H1 (cell line): Measurements from ENCODE around the gene PLPPR1. TPM values are rescaled to one million over a fixed set of nuclear protein-coding genes. Genes with fewer than 3 reads are reported as not detected.

Experiments
- CTCF ChIA-PET: fragments of 300-600 bp; sonication (Branson Sonifier 250); formaldehyde crosslinking; loops from one replicate; lab custom pipeline; 2021; ENCODE audit not compliant: partially characterized antibody; lab: Charles Lee
- POLR2A ChIA-PET: fragments of 300-600 bp; sonication (Branson Sonifier 250); formaldehyde crosslinking; loops from one replicate; lab custom pipeline; 2021; ENCODE audit warnings: inconsistent platforms; ENCODE audit not compliant: partially characterized antibody; lab: Charles Lee
- DNase-seq, 2 experiments: peaks; one replicate each; pipeline versions ENCODE4 v3.0.0 to v3.0.0-alpha.2; 2010 to 2022; ENCODE audit warnings: low spot score in 2 of 2, low read depth in 1 of 2, mixed read lengths in 1 of 2
- FAIRE-seq: peaks from 2 replicates; lab custom pipeline; 2011; peaks lifted over from hg19 to GRCh38; lab: Jason Lieb, UNC
- H2AFZ ChIP-seq: 2 replicates; pipeline ENCODE4 v1.8.1; 2012; ENCODE audit warnings: low read length, inconsistent platforms
- H2AK5ac ChIP-seq: 2 replicates; pipeline ENCODE4 v1.6.1; 2013; ENCODE audit warnings: low read depth, low read length
- H2BK120ac ChIP-seq: replicated peaks from 2 replicates; pipeline ENCODE3; 2013; ENCODE audit warnings: low read depth, low read length, inconsistent platforms
- H2BK12ac ChIP-seq: 2 replicates; pipeline ENCODE4 v1.6.1; 2013; ENCODE audit warnings: low read depth, low read length
- H2BK15ac ChIP-seq: 2 replicates; pipeline ENCODE4 v1.6.1; 2013; ENCODE audit warnings: low read length
- H2BK20ac ChIP-seq: 2 replicates; pipeline ENCODE4 v1.6.1; 2013; ENCODE audit warnings: low read length
- H2BK5ac ChIP-seq: 2 replicates; pipeline ENCODE4 v1.6.1; 2013; ENCODE audit warnings: low read depth, low read length
- H3K14ac ChIP-seq: 2 replicates; pipeline ENCODE4 v1.6.1; 2013; ENCODE audit warnings: inconsistent platforms; ENCODE audit not compliant: insufficient read length
- H3K18ac ChIP-seq: 2 replicates; pipeline ENCODE4 v1.6.1; 2013; ENCODE audit warnings: low read length; ENCODE audit errors: extremely low read depth
- H3K23ac ChIP-seq: 2 replicates; pipeline ENCODE4 v1.6.1; 2013; ENCODE audit warnings: inconsistent platforms; ENCODE audit not compliant: insufficient read length
- H3K23me2 ChIP-seq: 2 replicates; pipeline ENCODE4 v1.6.1; 2013; ENCODE audit warnings: low read depth, low read length
- H3K27ac ChIP-seq: 2 replicates; pipeline ENCODE4 v1.6.1; 2011; ENCODE audit warnings: low read depth, low read length, inconsistent platforms
- H3K27me3 ChIP-seq, 4 experiments: replicated peaks in 1 of 4; 1 replicate in 1 of 4; 2 replicates in 3 of 4; pipeline versions ENCODE4 v1.6.1 to v1.8.1; 2011 to 2013; ENCODE audit warnings: low read length in 3 of 4, mild to moderate bottlenecking in 3 of 4, inconsistent platforms in 2 of 4, mixed read lengths in 2 of 4, moderate library complexity in 1 of 4; ENCODE audit not compliant: control insufficient read depth in 3 of 4, insufficient read depth in 3 of 4; ENCODE audit errors: extremely low read depth in 1 of 4
- H3K36me3 ChIP-seq, 4 experiments: 2 replicates each; pipeline versions ENCODE4 v1.6.1 to v1.8.1; 2011 to 2013; ENCODE audit warnings: mild to moderate bottlenecking in 4 of 4, low read length in 3 of 4, moderate library complexity in 2 of 4, control low read depth in 1 of 4, inconsistent platforms in 1 of 4; ENCODE audit not compliant: insufficient read depth in 4 of 4, control insufficient read depth in 2 of 4
- H3K4ac ChIP-seq: replicated peaks from 2 replicates; pipeline ENCODE3; 2013; ENCODE audit warnings: low read length, low read depth, mixed read lengths, inconsistent platforms; ENCODE audit not compliant: insufficient read length
- H3K4me1 ChIP-seq, 4 experiments: replicated peaks in 1 of 4; 1 replicate in 1 of 4; 2 replicates in 3 of 4; pipeline versions ENCODE4 v1.6.1 to v1.8.1; 2011 to 2013; ENCODE audit warnings: low read length in 3 of 4, inconsistent platforms in 2 of 4, mixed read lengths in 1 of 4; ENCODE audit not compliant: insufficient read depth in 4 of 4, control insufficient read depth in 3 of 4
- H3K4me2 ChIP-seq, 2 experiments: 2 replicates each; pipeline versions ENCODE4 v1.6.1 to v1.8.1; 2011 to 2013; ENCODE audit warnings: low read depth in 2 of 2, low read length in 2 of 2, control low read depth in 1 of 2, inconsistent platforms in 1 of 2, mild to moderate bottlenecking in 1 of 2; ENCODE audit not compliant: insufficient read depth in 1 of 2
- H3K4me3 ChIP-seq, 4 experiments: fragments of 200-600, 300-600 bp in 1 of 4; sonication (generic), shearing (Covaris generic), sonication (Bioruptor Twin) in 1 of 4; 2 replicates each; pipeline versions ENCODE4 v1.5.1 to v1.8.1; 2011 to 2016; ENCODE audit warnings: low read length in 4 of 4, low read depth in 3 of 4, control low read depth in 2 of 4, inconsistent platforms in 2 of 4, mild to moderate bottlenecking in 2 of 4, mixed read lengths in 1 of 4, moderate library complexity in 1 of 4; ENCODE audit not compliant: insufficient read depth in 2 of 4; ENCODE audit errors: extremely low read depth in 1 of 4
- H3K56ac ChIP-seq: replicated peaks from 2 replicates; pipeline ENCODE3; 2013; ENCODE audit warnings: low read depth, mild to moderate bottlenecking, mixed read lengths, low read length, inconsistent platforms; ENCODE audit not compliant: insufficient read length
- H3K79me1 ChIP-seq: 2 replicates; pipeline ENCODE4 v1.6.1; 2013; ENCODE audit warnings: low read depth, low read length, control low read depth
- H3K79me2 ChIP-seq, 2 experiments: 2 replicates each; pipeline versions ENCODE4 v1.6.1 to v1.8.1; 2012 to 2013; ENCODE audit warnings: low read length in 2 of 2, mild to moderate bottlenecking in 2 of 2, inconsistent platforms in 1 of 2; ENCODE audit not compliant: insufficient read depth in 2 of 2, control insufficient read depth in 1 of 2
- H3K9ac ChIP-seq, 4 experiments: replicated peaks in 1 of 4; 1 replicate in 1 of 4; 2 replicates in 3 of 4; pipeline versions ENCODE4 v1.6.1 to v1.8.1; 2011 to 2013; ENCODE audit warnings: low read depth in 3 of 4, low read length in 3 of 4, control low read depth in 2 of 4, mild to moderate bottlenecking in 2 of 4, moderate library complexity in 2 of 4, inconsistent platforms in 1 of 4; ENCODE audit errors: extremely low read depth in 1 of 4
- H3K9me3 ChIP-seq, 2 experiments: 2 replicates each; pipeline versions ENCODE4 v1.6.1 to v1.8.1; 2012 to 2013; ENCODE audit warnings: mild to moderate bottlenecking in 2 of 2, moderate library complexity in 2 of 2, control low read depth in 1 of 2, inconsistent platforms in 1 of 2, low read depth in 1 of 2, low read length in 1 of 2, mixed read lengths in 1 of 2; ENCODE audit not compliant: insufficient read depth in 2 of 2
- H4K20me1 ChIP-seq, 2 experiments: replicated peaks in 1 of 2; 2 replicates each; pipeline versions ENCODE3 to v1.8.1; 2011 to 2013; ENCODE audit warnings: inconsistent platforms in 2 of 2, low read length in 2 of 2, mild to moderate bottlenecking in 1 of 2; ENCODE audit not compliant: insufficient read depth in 2 of 2, control insufficient read depth in 1 of 2
- H4K5ac ChIP-seq: 2 replicates; pipeline ENCODE4 v1.6.1; 2013; ENCODE audit warnings: low read length, low read depth, mixed read lengths, inconsistent platforms; ENCODE audit not compliant: insufficient read length
- H4K8ac ChIP-seq: 2 replicates; pipeline ENCODE4 v1.8.0; 2013; ENCODE audit warnings: mild to moderate bottlenecking, moderate library complexity, low read length, inconsistent platforms; ENCODE audit not compliant: insufficient read depth; ENCODE audit errors: extremely low read depth
- H4K91ac ChIP-seq: replicated peaks from 2 replicates; pipeline ENCODE3; 2013; ENCODE audit warnings: low read length, mixed read lengths, inconsistent platforms; ENCODE audit not compliant: insufficient read length
- KDM1A ChIP-seq: fragments of 200-600, 300-600 bp; sonication (generic); IDR thresholded peaks from 2 replicates; pipeline ENCODE4 v1.7.1; 2016; ENCODE audit warnings: mild to moderate bottlenecking, low read length, borderline replicate concordance
- KDM5A ChIP-seq: fragments of 200-600 bp; IDR thresholded peaks from 2 replicates; pipeline ENCODE4 v1.7.1; 2012; ENCODE audit warnings: mild to moderate bottlenecking, low read length, inconsistent platforms, mixed read lengths
- POU5F1 ChIP-seq: IDR thresholded peaks from 2 replicates; pipeline ENCODE4 v1.6.1; 2011; ENCODE audit warnings: low read depth, mild to moderate bottlenecking, low read length, moderate library complexity
- WGBS, 2 experiments: shearing (Covaris generic) in 1 of 2; methylation state at CpG; one replicate each; pipeline versions ENCODE4 v1.1.6 to v1.1.7; 2013 to 2015; ENCODE audit warnings: low lambda C conversion rate in 2 of 2, mixed read lengths in 2 of 2, inconsistent platforms in 1 of 2, low coverage in 1 of 2, missing lambda C conversion rate in 1 of 2; ENCODE audit not compliant: insufficient replicate concordance in 2 of 2, insufficient coverage in 1 of 2, insufficient read length in 1 of 2; ENCODE audit errors: extremely low coverage in 1 of 2, missing lambda C conversion rate in 1 of 2; 5-methylcytosine and 5-hydroxymethylcytosine counted together
- polyA plus RNA-seq, 7 experiments: library from polyadenylated mRNA; depleted of rRNA in 3 of 7; stranded (reverse) in 5 of 7; unstranded in 2 of 7; fragments of >200 nt in 5 of 7; fragments of 200-250 nt in 2 of 7; gene quantifications; 1 replicate in 5 of 7; 2 replicates in 1 of 7; 4 replicates in 1 of 7; pipeline versions ENCODE4 v1.2.1 to v1.2.3, GENCODE V29; 2011 to 2013; ENCODE audit warnings: missing spikeins in 2 of 7, mixed read lengths in 2 of 7
- total RNA-seq: library from RNA; stranded (reverse); fragmentation: NEBNext Ultra II Directional; extraction: Animal tissue kit (Norgen Biotek cat#: 25700); gene quantifications from 2 replicates; pipeline ENCODE4 v1.2.1, GENCODE V29; 2021

PLPPR1 gene
- total and polyA plus RNA-seq, 2 of the 8 experiments (the other 6 are each of a cell fraction or from before 2014, with no cell fraction given): 1.4 to 1.8 TPM

- CTCF ChIA-PET: interaction anchor here (1.2 to 4.3 kb wide), 6 partner anchors 12 to 631 kb away, joined by 3 to 70 read pairs (median 8); no protein-coding TSS in a partner anchor
- H4K5ac ChIP-seq: no peak overlapping the region
- H3K14ac ChIP-seq: no peak overlapping the region
- H2BK120ac ChIP-seq: peak overlapping the region; percentile 77
- H3K56ac ChIP-seq: no peak overlapping the region
- no peak overlapping the region for H4K91ac ChIP-seq
- H3K23ac ChIP-seq: no peak overlapping the region
- no peaks in the 10 kb centered on the region for H3K36me3 ChIP-seq
- TF ChIP-seq KDM5A (no peak), KDM1A (peak; percentile 69), POU5F1 (no peak)
- no peak overlapping the region for H3K4me3 ChIP-seq
- H3K4me1 ChIP-seq: peaks cover 0 to 20% (median 2%) of the 10 kb centered on the region in 4 experiments; a peak in 4 of 7 replicates
- no peak overlapping the region for H3K9ac ChIP-seq
- H2BK20ac ChIP-seq: no peak overlapping the region
- WGBS, 2 experiments: 93% methylated on average over 2 of the region's 2 CpGs; no CpG with 5 or more reads in 1 of the 2 experiments
- no peaks in the 10 kb centered on the region; a peak in 1 of 4 replicates for H3K9me3 ChIP-seq
- H3K18ac ChIP-seq: no peak overlapping the region
- H2AK5ac ChIP-seq: no peak overlapping the region
- no peak overlapping the region for H3K27ac ChIP-seq
- H3K79me1 ChIP-seq: no peaks in the 10 kb centered on the region
- no peak overlapping the region for H2BK12ac ChIP-seq
- no peaks in the 10 kb centered on the region for H3K23me2 ChIP-seq
- H3K4me2 ChIP-seq: no peak overlapping the region; a peak in 1 of 4 replicates
- no peak overlapping the region for H2AFZ ChIP-seq
- no peaks in the 10 kb centered on the region for H4K20me1 ChIP-seq
- DNase-seq: no peak
- no peak overlapping the region for H2BK15ac ChIP-seq
- no peak overlapping the region for H2BK5ac ChIP-seq
- POLR2A ChIA-PET: interaction anchor here (0.6 kb wide), 1 partner anchor 1238 kb away, joined by 3 read pairs; no protein-coding TSS in a partner anchor
- no peak overlapping the region for H4K8ac ChIP-seq
- H3K79me2 ChIP-seq: no peaks in the 10 kb centered on the region
- no peak overlapping the region for H3K4ac ChIP-seq
- FAIRE-seq: no peak
- no peaks in the 10 kb centered on the region for H3K27me3 ChIP-seq
These were observed 204.0 kb downstream of the PLPPR1 start for GRCh38 chr9:101232405-101232977.
